ENCODE results near the gene GPR153. TPM values are rescaled to one million over a fixed set of nuclear protein-coding genes. Genes with fewer than 3 reads are reported as not detected.

The GPR153 gene
- total and polyA plus RNA-seq, 4 donors: 0.37 to 5.9 (median 2.7) TPM

- no peak for DNase-seq (ENCODE audit: low spot score)
- Histone ChIP-seq H3K4me1 (ENCODE audit: control insufficient read depth in 4 of 4, insufficient read depth in 4 of 4, low read length in 3 of 4) (no peaks in the 10 kb centered on the region), H3K9me3 (ENCODE audit: control insufficient read depth in 4 of 4, low read length in 3 of 4) (no peaks in the 10 kb centered on the region), H3K4me3 (ENCODE audit: low read depth in 1 of 3, low read length in 3 of 3) (no peak overlapping the region), H3K9ac (ENCODE audit: low read depth in 1 of 2, low read length in 2 of 2) (no peak overlapping the region), H3K27ac (ENCODE audit: low read depth in 1 of 2, low read length in 2 of 2) (no peak overlapping the region), H3K27me3 (ENCODE audit: control insufficient read depth in 4 of 4, insufficient read depth in 4 of 4, low read length in 3 of 4) (no peaks in the 10 kb centered on the region), H3K36me3 (ENCODE audit: control insufficient read depth in 4 of 4, insufficient read depth in 3 of 4, low read depth in 1 of 4, low read length in 3 of 4) (no peaks in the 10 kb centered on the region)
- no peak for TF ChIP-seq CTCF (IDR thresholded peaks at IDR 0.05; ENCODE audit: low read depth, low read length, missing input control)
- TF ChIP-seq TAF1 (conservative IDR thresholded peaks at IDR 0.05): no peak
- TF ChIP-seq RXRA (IDR thresholded peaks at IDR 0.05): no peak
- TF ChIP-seq GABPA (IDR thresholded peaks at IDR 0.05 in 1 of 2, conservative IDR thresholded peaks at IDR 0.05 in 1 of 2): no peak
- TF ChIP-seq FOXA2 (IDR thresholded peaks at IDR 0.05): no peak
- TF ChIP-seq HNF4G (IDR thresholded peaks at IDR 0.05): no peak
- TF ChIP-seq ZBTB33 (IDR thresholded peaks at IDR 0.05): no peak
- no peak for TF ChIP-seq EGR1 (IDR thresholded peaks at IDR 0.05; ENCODE audit: low read depth in 2 of 2)
- TF ChIP-seq ATF3 (IDR thresholded peaks at IDR 0.05): no peak
- TF ChIP-seq NR2F2 (IDR thresholded peaks at IDR 0.05): no peak
- 97% methylated on average over 11 of the region's 11 CpGs for WGBS
Observed at GRCh38 chr1:6285336-6285735, 24.4 kb upstream of the GPR153 start.

GRCh38 chr1:6282577-6283270 lies 21.8 kb upstream of the GPR153 start:
- no peak overlapping the region for H3K4me3 ChIP-seq (ENCODE audit: low read depth in 1 of 3, low read length in 3 of 3)
- WGBS: 95% methylated on average over 17 of the region's 17 CpGs
- H3K27ac ChIP-seq (ENCODE audit: low read depth in 1 of 2, low read length in 2 of 2): no peak overlapping the region
- no peaks in the 10 kb centered on the region for H3K4me1 ChIP-seq (ENCODE audit: control insufficient read depth in 4 of 4, insufficient read depth in 4 of 4, low read length in 3 of 4)
- DNase-seq (ENCODE audit: low spot score): no peak
- no peaks in the 10 kb centered on the region for H3K9me3 ChIP-seq (ENCODE audit: control insufficient read depth in 4 of 4, low read length in 3 of 4)
- H3K36me3 ChIP-seq (ENCODE audit: control insufficient read depth in 4 of 4, insufficient read depth in 3 of 4, low read depth in 1 of 4, low read length in 3 of 4): no peaks in the 10 kb centered on the region
- H3K27me3 ChIP-seq (ENCODE audit: control insufficient read depth in 4 of 4, insufficient read depth in 4 of 4, low read length in 3 of 4): no peaks in the 10 kb centered on the region
- H3K9ac ChIP-seq (ENCODE audit: low read depth in 1 of 2, low read length in 2 of 2): no peak overlapping the region
- TF ChIP-seq FOXA2 (IDR thresholded peaks at IDR 0.05) (no peak), CTCF (IDR thresholded peaks at IDR 0.05; ENCODE audit: low read depth, low read length, missing input control) (no peak), ZBTB33 (IDR thresholded peaks at IDR 0.05) (no peak), JUND (IDR thresholded peaks at IDR 0.05) (no peak), MAX (IDR thresholded peaks at IDR 0.05) (no peak), YY1 (IDR thresholded peaks at IDR 0.05) (no peak), NR2F2 (IDR thresholded peaks at IDR 0.05) (no peak), RXRA (IDR thresholded peaks at IDR 0.05) (no peak), REST (IDR thresholded peaks at IDR 0.05) (no peak), RAD21 (IDR thresholded peaks at IDR 0.05) (no peak), EGR1 (IDR thresholded peaks at IDR 0.05; ENCODE audit: low read depth in 2 of 2) (no peak), HNF4A (conservative IDR thresholded peaks at IDR 0.05) (no peak), FOXA1 (IDR thresholded peaks at IDR 0.05) (no peak), ATF3 (IDR thresholded peaks at IDR 0.05) (no peak), TAF1 (conservative IDR thresholded peaks at IDR 0.05) (no peak), GABPA (IDR thresholded peaks at IDR 0.05 in 1 of 2, conservative IDR thresholded peaks at IDR 0.05 in 1 of 2) (no peak), HNF4G (IDR thresholded peaks at IDR 0.05) (no peak), SP1 (IDR thresholded peaks at IDR 0.05) (no peak)

Data from liver (tissue), 9 donors.